H1 (cell line): ENCODE data around the gene RALGDS. TPM values are rescaled to one million over a fixed set of nuclear protein-coding genes. Genes with fewer than 3 reads are reported as not detected.
A peak's percentile ranks its signal among the peaks of the same experiment; 100 is the strongest.

Source experiments
- CTCF ChIA-PET: fragments of 300-600 bp; sonication (Branson Sonifier 250); formaldehyde crosslinking; loops from one replicate; lab custom pipeline; 2021; ENCODE audit not compliant: partially characterized antibody; lab: Charles Lee
- POLR2A ChIA-PET: fragments of 300-600 bp; sonication (Branson Sonifier 250); formaldehyde crosslinking; loops from one replicate; lab custom pipeline; 2021; ENCODE audit warnings: inconsistent platforms; ENCODE audit not compliant: partially characterized antibody; lab: Charles Lee
- DNase-seq, 2 experiments: peaks; one replicate each; pipeline versions ENCODE4 v3.0.0 to v3.0.0-alpha.2; 2010 to 2022; ENCODE audit warnings: low spot score in 2 of 2, low read depth in 1 of 2, mixed read lengths in 1 of 2
- FAIRE-seq: peaks from 2 replicates; lab custom pipeline; 2011; peaks lifted over from hg19 to GRCh38; lab: Jason Lieb, UNC
- H2AFZ ChIP-seq: 2 replicates; pipeline ENCODE4 v1.8.1; 2012; ENCODE audit warnings: low read length, inconsistent platforms
- H2AK5ac ChIP-seq: 2 replicates; pipeline ENCODE4 v1.6.1; 2013; ENCODE audit warnings: low read depth, low read length
- H2BK120ac ChIP-seq: replicated peaks from 2 replicates; pipeline ENCODE3; 2013; ENCODE audit warnings: low read depth, low read length, inconsistent platforms
- H2BK12ac ChIP-seq: 2 replicates; pipeline ENCODE4 v1.6.1; 2013; ENCODE audit warnings: low read depth, low read length
- H2BK15ac ChIP-seq: 2 replicates; pipeline ENCODE4 v1.6.1; 2013; ENCODE audit warnings: low read length
- H2BK20ac ChIP-seq: 2 replicates; pipeline ENCODE4 v1.6.1; 2013; ENCODE audit warnings: low read length
- H2BK5ac ChIP-seq: 2 replicates; pipeline ENCODE4 v1.6.1; 2013; ENCODE audit warnings: low read depth, low read length
- H3K14ac ChIP-seq: 2 replicates; pipeline ENCODE4 v1.6.1; 2013; ENCODE audit warnings: inconsistent platforms; ENCODE audit not compliant: insufficient read length
- H3K18ac ChIP-seq: 2 replicates; pipeline ENCODE4 v1.6.1; 2013; ENCODE audit warnings: low read length; ENCODE audit errors: extremely low read depth
- H3K23ac ChIP-seq: 2 replicates; pipeline ENCODE4 v1.6.1; 2013; ENCODE audit warnings: inconsistent platforms; ENCODE audit not compliant: insufficient read length
- H3K23me2 ChIP-seq: 2 replicates; pipeline ENCODE4 v1.6.1; 2013; ENCODE audit warnings: low read depth, low read length
- H3K27ac ChIP-seq: 2 replicates; pipeline ENCODE4 v1.6.1; 2011; ENCODE audit warnings: low read depth, low read length, inconsistent platforms
- H3K27me3 ChIP-seq, 4 experiments: replicated peaks in 1 of 4; 1 replicate in 1 of 4; 2 replicates in 3 of 4; pipeline versions ENCODE4 v1.6.1 to v1.8.1; 2011 to 2013; ENCODE audit warnings: low read length in 3 of 4, mild to moderate bottlenecking in 3 of 4, inconsistent platforms in 2 of 4, mixed read lengths in 2 of 4, moderate library complexity in 1 of 4; ENCODE audit not compliant: control insufficient read depth in 3 of 4, insufficient read depth in 3 of 4; ENCODE audit errors: extremely low read depth in 1 of 4
- H3K36me3 ChIP-seq, 4 experiments: 2 replicates each; pipeline versions ENCODE4 v1.6.1 to v1.8.1; 2011 to 2013; ENCODE audit warnings: mild to moderate bottlenecking in 4 of 4, low read length in 3 of 4, moderate library complexity in 2 of 4, control low read depth in 1 of 4, inconsistent platforms in 1 of 4; ENCODE audit not compliant: insufficient read depth in 4 of 4, control insufficient read depth in 2 of 4
- H3K4ac ChIP-seq: replicated peaks from 2 replicates; pipeline ENCODE3; 2013; ENCODE audit warnings: low read length, low read depth, mixed read lengths, inconsistent platforms; ENCODE audit not compliant: insufficient read length
- H3K4me1 ChIP-seq, 4 experiments: replicated peaks in 1 of 4; 1 replicate in 1 of 4; 2 replicates in 3 of 4; pipeline versions ENCODE4 v1.6.1 to v1.8.1; 2011 to 2013; ENCODE audit warnings: low read length in 3 of 4, inconsistent platforms in 2 of 4, mixed read lengths in 1 of 4; ENCODE audit not compliant: insufficient read depth in 4 of 4, control insufficient read depth in 3 of 4
- H3K4me2 ChIP-seq, 2 experiments: 2 replicates each; pipeline versions ENCODE4 v1.6.1 to v1.8.1; 2011 to 2013; ENCODE audit warnings: low read depth in 2 of 2, low read length in 2 of 2, control low read depth in 1 of 2, inconsistent platforms in 1 of 2, mild to moderate bottlenecking in 1 of 2; ENCODE audit not compliant: insufficient read depth in 1 of 2
- H3K4me3 ChIP-seq, 4 experiments: fragments of 200-600, 300-600 bp in 1 of 4; sonication (generic), shearing (Covaris generic), sonication (Bioruptor Twin) in 1 of 4; 2 replicates each; pipeline versions ENCODE4 v1.5.1 to v1.8.1; 2011 to 2016; ENCODE audit warnings: low read length in 4 of 4, low read depth in 3 of 4, control low read depth in 2 of 4, inconsistent platforms in 2 of 4, mild to moderate bottlenecking in 2 of 4, mixed read lengths in 1 of 4, moderate library complexity in 1 of 4; ENCODE audit not compliant: insufficient read depth in 2 of 4; ENCODE audit errors: extremely low read depth in 1 of 4
- H3K56ac ChIP-seq: replicated peaks from 2 replicates; pipeline ENCODE3; 2013; ENCODE audit warnings: low read depth, mild to moderate bottlenecking, mixed read lengths, low read length, inconsistent platforms; ENCODE audit not compliant: insufficient read length
- H3K79me1 ChIP-seq: 2 replicates; pipeline ENCODE4 v1.6.1; 2013; ENCODE audit warnings: low read depth, low read length, control low read depth
- H3K79me2 ChIP-seq, 2 experiments: 2 replicates each; pipeline versions ENCODE4 v1.6.1 to v1.8.1; 2012 to 2013; ENCODE audit warnings: low read length in 2 of 2, mild to moderate bottlenecking in 2 of 2, inconsistent platforms in 1 of 2; ENCODE audit not compliant: insufficient read depth in 2 of 2, control insufficient read depth in 1 of 2
- H3K9ac ChIP-seq, 4 experiments: replicated peaks in 1 of 4; 1 replicate in 1 of 4; 2 replicates in 3 of 4; pipeline versions ENCODE4 v1.6.1 to v1.8.1; 2011 to 2013; ENCODE audit warnings: low read depth in 3 of 4, low read length in 3 of 4, control low read depth in 2 of 4, mild to moderate bottlenecking in 2 of 4, moderate library complexity in 2 of 4, inconsistent platforms in 1 of 4; ENCODE audit errors: extremely low read depth in 1 of 4
- H3K9me3 ChIP-seq, 2 experiments: 2 replicates each; pipeline versions ENCODE4 v1.6.1 to v1.8.1; 2012 to 2013; ENCODE audit warnings: mild to moderate bottlenecking in 2 of 2, moderate library complexity in 2 of 2, control low read depth in 1 of 2, inconsistent platforms in 1 of 2, low read depth in 1 of 2, low read length in 1 of 2, mixed read lengths in 1 of 2; ENCODE audit not compliant: insufficient read depth in 2 of 2
- H4K20me1 ChIP-seq, 2 experiments: replicated peaks in 1 of 2; 2 replicates each; pipeline versions ENCODE3 to v1.8.1; 2011 to 2013; ENCODE audit warnings: inconsistent platforms in 2 of 2, low read length in 2 of 2, mild to moderate bottlenecking in 1 of 2; ENCODE audit not compliant: insufficient read depth in 2 of 2, control insufficient read depth in 1 of 2
- H4K5ac ChIP-seq: 2 replicates; pipeline ENCODE4 v1.6.1; 2013; ENCODE audit warnings: low read length, low read depth, mixed read lengths, inconsistent platforms; ENCODE audit not compliant: insufficient read length
- H4K8ac ChIP-seq: 2 replicates; pipeline ENCODE4 v1.8.0; 2013; ENCODE audit warnings: mild to moderate bottlenecking, moderate library complexity, low read length, inconsistent platforms; ENCODE audit not compliant: insufficient read depth; ENCODE audit errors: extremely low read depth
- H4K91ac ChIP-seq: replicated peaks from 2 replicates; pipeline ENCODE3; 2013; ENCODE audit warnings: low read length, mixed read lengths, inconsistent platforms; ENCODE audit not compliant: insufficient read length
- CEBPB ChIP-seq: IDR thresholded peaks from 2 replicates; pipeline ENCODE4 v1.6.1; 2012; ENCODE audit warnings: low read depth, low read length
- RAD21 ChIP-seq, 2 experiments: IDR thresholded peaks in 1 of 2; conservative IDR thresholded peaks in 1 of 2; 2 replicates each; pipeline ENCODE4 v1.6.1; 2011; ENCODE audit warnings: low read depth in 2 of 2, low read length in 2 of 2, improper control_type of control experiment in 1 of 2, inconsistent platforms in 1 of 2, mild to moderate bottlenecking in 1 of 2, moderate library complexity in 1 of 2
- RXRA ChIP-seq: IDR thresholded peaks from 2 replicates; pipeline ENCODE4 v1.6.1; 2011; ENCODE audit warnings: low read depth, mild to moderate bottlenecking, low read length, moderate library complexity; ENCODE audit not compliant: insufficient read depth
- SAP30 ChIP-seq: fragments of 300-600 bp; sonication (generic); IDR thresholded peaks from 2 replicates; pipeline ENCODE4 v1.7.1; 2012; ENCODE audit warnings: low read length, moderate library complexity, mild to moderate bottlenecking, inconsistent platforms; ENCODE audit not compliant: insufficient read depth, insufficient replicate concordance
- SUZ12 ChIP-seq: fragments of 200-600 bp; sonication (generic); IDR thresholded peaks from 2 replicates; pipeline ENCODE4 v1.6.1; 2012; ENCODE audit warnings: mild to moderate bottlenecking, inconsistent platforms, low read length, moderate library complexity, mixed read lengths
- WGBS, 2 experiments: shearing (Covaris generic) in 1 of 2; methylation state at CpG; one replicate each; pipeline versions ENCODE4 v1.1.6 to v1.1.7; 2013 to 2015; ENCODE audit warnings: low lambda C conversion rate in 2 of 2, mixed read lengths in 2 of 2, inconsistent platforms in 1 of 2, low coverage in 1 of 2, missing lambda C conversion rate in 1 of 2; ENCODE audit not compliant: insufficient replicate concordance in 2 of 2, insufficient coverage in 1 of 2, insufficient read length in 1 of 2; ENCODE audit errors: extremely low coverage in 1 of 2, missing lambda C conversion rate in 1 of 2; 5-methylcytosine and 5-hydroxymethylcytosine counted together
- polyA plus RNA-seq, 7 experiments: library from polyadenylated mRNA; depleted of rRNA in 3 of 7; stranded (reverse) in 5 of 7; unstranded in 2 of 7; fragments of >200 nt in 5 of 7; fragments of 200-250 nt in 2 of 7; gene quantifications; 1 replicate in 5 of 7; 2 replicates in 1 of 7; 4 replicates in 1 of 7; pipeline versions ENCODE4 v1.2.1 to v1.2.3, GENCODE V29; 2011 to 2013; ENCODE audit warnings: missing spikeins in 2 of 7, mixed read lengths in 2 of 7
- total RNA-seq: library from RNA; stranded (reverse); fragmentation: NEBNext Ultra II Directional; extraction: Animal tissue kit (Norgen Biotek cat#: 25700); gene quantifications from 2 replicates; pipeline ENCODE4 v1.2.1, GENCODE V29; 2021
- TF ChIP-seq, protein P1 (sequence below), 3 experiments: IDR thresholded peaks; 1 replicate in 2 of 3; 2 replicates in 1 of 3; pipeline versions ENCODE4 v1.5.1 to v1.6.1; 2011; ENCODE audit warnings: low read length in 3 of 3, mild to moderate bottlenecking in 3 of 3, inconsistent platforms in 2 of 3, low read depth in 1 of 3, moderate library complexity in 1 of 3; ENCODE audit not compliant: insufficient read depth in 1 of 3; ENCODE audit errors: control extremely low read depth in 1 of 3

Gene RALGDS
- total and polyA plus RNA-seq, 2 of the 8 experiments (the other 6 are each of a cell fraction or from before 2014, with no cell fraction given), result 14.5 to 25.5 TPM

- peaks cover 0 to 3% (median 0%) of the 10 kb centered on the region in 4 experiments; a peak in 2 of 7 replicates for H3K4me1 ChIP-seq
- H3K4me2 ChIP-seq, result no peak overlapping the region
- H4K91ac ChIP-seq, result no peak overlapping the region
- no peak overlapping the region for H3K4me3 ChIP-seq
- H3K23me2 ChIP-seq, result peaks cover 7% of the 10 kb centered on the region; the same call in 1 of the 2 replicates
- no peak overlapping the region for H2BK15ac ChIP-seq
- peaks cover 0 to 8% of the 10 kb centered on the region in 2 experiments for H4K20me1 ChIP-seq
- DNase-seq (no peak), FAIRE-seq (peak; percentile 90)
- no peak overlapping the region for H4K5ac ChIP-seq
- no peaks in the 10 kb centered on the region for H3K79me1 ChIP-seq
- no peak overlapping the region for H3K56ac ChIP-seq
- 78% methylated on average over 8 of the region's 9 CpGs; no CpG with 5 or more reads in 1 of the 2 experiments for WGBS, 2 experiments
- no peak overlapping the region for H3K23ac ChIP-seq
- no peak overlapping the region for H3K18ac ChIP-seq
- H3K9me3 ChIP-seq, result no peaks in the 10 kb centered on the region
- H3K9ac ChIP-seq, result no peak overlapping the region
- no peaks in the 10 kb centered on the region for H3K79me2 ChIP-seq
- ChIA-PET POLR2A (interaction anchor here (1.3 kb wide), 1 partner anchor 189 kb away, joined by 3 read pairs; no protein-coding TSS in a partner anchor), CTCF (interaction anchor here (0.6 to 3.9 kb wide), 18 partner anchors 12 to 371 kb away, joined by 3 to 21 read pairs (median 4); no protein-coding TSS in a partner anchor)
- no peak overlapping the region for H3K4ac ChIP-seq
- H2BK5ac ChIP-seq, result no peak overlapping the region
- H3K14ac ChIP-seq, result no peak overlapping the region
- no peak overlapping the region; the same call in 1 of the 2 replicates for H4K8ac ChIP-seq
- no peaks in the 10 kb centered on the region for H3K36me3 ChIP-seq
- TF ChIP-seq, protein P1, sequence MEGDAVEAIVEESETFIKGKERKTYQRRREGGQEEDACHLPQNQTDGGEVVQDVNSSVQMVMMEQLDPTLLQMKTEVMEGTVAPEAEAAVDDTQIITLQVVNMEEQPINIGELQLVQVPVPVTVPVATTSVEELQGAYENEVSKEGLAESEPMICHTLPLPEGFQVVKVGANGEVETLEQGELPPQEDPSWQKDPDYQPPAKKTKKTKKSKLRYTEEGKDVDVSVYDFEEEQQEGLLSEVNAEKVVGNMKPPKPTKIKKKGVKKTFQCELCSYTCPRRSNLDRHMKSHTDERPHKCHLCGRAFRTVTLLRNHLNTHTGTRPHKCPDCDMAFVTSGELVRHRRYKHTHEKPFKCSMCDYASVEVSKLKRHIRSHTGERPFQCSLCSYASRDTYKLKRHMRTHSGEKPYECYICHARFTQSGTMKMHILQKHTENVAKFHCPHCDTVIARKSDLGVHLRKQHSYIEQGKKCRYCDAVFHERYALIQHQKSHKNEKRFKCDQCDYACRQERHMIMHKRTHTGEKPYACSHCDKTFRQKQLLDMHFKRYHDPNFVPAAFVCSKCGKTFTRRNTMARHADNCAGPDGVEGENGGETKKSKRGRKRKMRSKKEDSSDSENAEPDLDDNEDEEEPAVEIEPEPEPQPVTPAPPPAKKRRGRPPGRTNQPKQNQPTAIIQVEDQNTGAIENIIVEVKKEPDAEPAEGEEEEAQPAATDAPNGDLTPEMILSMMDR (IDR thresholded peaks at IDR 0.05; ENCODE audit: control extremely low read depth in 1 of 3, insufficient read depth in 1 of 3, low read depth in 1 of 3, low read length in 3 of 3), result peak; percentile 58 to 84 (median 75)
- peak in 1 of 2 experiments; percentile 38; a peak in 3 of 4 replicates for TF ChIP-seq RAD21 (IDR thresholded peaks at IDR 0.05 in 1 of 2, conservative IDR thresholded peaks at IDR 0.05 in 1 of 2; ENCODE audit: low read depth in 2 of 2, low read length in 2 of 2)
- peak; percentile 87 for TF ChIP-seq CEBPB
- TF ChIP-seq SAP30, result no peak
- no peak for TF ChIP-seq SUZ12
- TF ChIP-seq RXRA, result no peak
- no peak overlapping the region for H2AK5ac ChIP-seq
- no peak overlapping the region for H2BK12ac ChIP-seq
- no peak overlapping the region for H2BK120ac ChIP-seq
- no peak overlapping the region for H3K27ac ChIP-seq
- no peak overlapping the region for H2BK20ac ChIP-seq
- H3K27me3 ChIP-seq, result peaks cover 2 to 25% (median 16%) of the 10 kb centered on the region in 4 experiments
- no peak overlapping the region for H2AFZ ChIP-seq
Observed at GRCh38 chr9:133160742-133161546, 39.9 kb upstream of the RALGDS start.
